Memory B cell (primary cell): Measurements from ENCODE around the gene TCERG1L.
A peak's percentile ranks its signal among the peaks of the same experiment; 100 is the strongest.

Experiments used
- ATAC-seq: fragments of 150-1000 bp; cut with Tn5 transposase; 2 replicates; pipeline ENCODE4 v1.10.0; 2021; ENCODE audit warnings: low read depth, mild to moderate bottlenecking, moderate library complexity
- DNase-seq, 2 donors: peaks; one replicate each; pipeline ENCODE4 v3.0.0; 2022; ENCODE audit warnings: low spot score in 2 of 2
- H3K27ac Mint-ChIP-seq: one replicate; pipeline ENCODE4 v1.8.0; 2022; ENCODE audit warnings: mild to moderate bottlenecking, moderate library complexity, mixed read lengths
- H3K27me3 Mint-ChIP-seq: one replicate; pipeline ENCODE4 v1.8.0; 2022; ENCODE audit warnings: mixed read lengths
- H3K36me3 Mint-ChIP-seq: one replicate; pipeline ENCODE4 v1.8.0; 2022; ENCODE audit warnings: mild to moderate bottlenecking, mixed read lengths
- H3K4me1 Mint-ChIP-seq: one replicate; pipeline ENCODE4 v1.8.0; 2022; ENCODE audit warnings: mixed read lengths
- H3K4me3 Mint-ChIP-seq: one replicate; pipeline ENCODE4 v1.8.0; 2022; ENCODE audit warnings: mild to moderate bottlenecking, moderate library complexity, mixed read lengths
- H3K9me3 Mint-ChIP-seq: one replicate; pipeline ENCODE4 v1.8.0; 2022; ENCODE audit warnings: mixed read lengths

Gene TCERG1L, protein sequence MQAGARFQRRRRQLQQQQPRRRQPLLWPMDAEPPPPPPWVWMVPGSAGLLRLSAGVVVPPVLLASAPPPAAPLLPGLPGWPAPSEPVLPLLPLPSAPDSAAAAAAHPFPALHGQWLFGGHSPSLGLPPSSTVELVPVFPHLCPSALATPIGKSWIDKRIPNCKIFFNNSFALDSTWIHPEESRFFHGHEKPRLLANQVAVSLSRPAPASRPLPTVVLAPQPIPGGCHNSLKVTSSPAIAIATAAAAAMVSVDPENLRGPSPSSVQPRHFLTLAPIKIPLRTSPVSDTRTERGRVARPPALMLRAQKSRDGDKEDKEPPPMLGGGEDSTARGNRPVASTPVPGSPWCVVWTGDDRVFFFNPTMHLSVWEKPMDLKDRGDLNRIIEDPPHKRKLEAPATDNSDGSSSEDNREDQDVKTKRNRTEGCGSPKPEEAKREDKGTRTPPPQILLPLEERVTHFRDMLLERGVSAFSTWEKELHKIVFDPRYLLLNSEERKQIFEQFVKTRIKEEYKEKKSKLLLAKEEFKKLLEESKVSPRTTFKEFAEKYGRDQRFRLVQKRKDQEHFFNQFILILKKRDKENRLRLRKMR

DNA sequence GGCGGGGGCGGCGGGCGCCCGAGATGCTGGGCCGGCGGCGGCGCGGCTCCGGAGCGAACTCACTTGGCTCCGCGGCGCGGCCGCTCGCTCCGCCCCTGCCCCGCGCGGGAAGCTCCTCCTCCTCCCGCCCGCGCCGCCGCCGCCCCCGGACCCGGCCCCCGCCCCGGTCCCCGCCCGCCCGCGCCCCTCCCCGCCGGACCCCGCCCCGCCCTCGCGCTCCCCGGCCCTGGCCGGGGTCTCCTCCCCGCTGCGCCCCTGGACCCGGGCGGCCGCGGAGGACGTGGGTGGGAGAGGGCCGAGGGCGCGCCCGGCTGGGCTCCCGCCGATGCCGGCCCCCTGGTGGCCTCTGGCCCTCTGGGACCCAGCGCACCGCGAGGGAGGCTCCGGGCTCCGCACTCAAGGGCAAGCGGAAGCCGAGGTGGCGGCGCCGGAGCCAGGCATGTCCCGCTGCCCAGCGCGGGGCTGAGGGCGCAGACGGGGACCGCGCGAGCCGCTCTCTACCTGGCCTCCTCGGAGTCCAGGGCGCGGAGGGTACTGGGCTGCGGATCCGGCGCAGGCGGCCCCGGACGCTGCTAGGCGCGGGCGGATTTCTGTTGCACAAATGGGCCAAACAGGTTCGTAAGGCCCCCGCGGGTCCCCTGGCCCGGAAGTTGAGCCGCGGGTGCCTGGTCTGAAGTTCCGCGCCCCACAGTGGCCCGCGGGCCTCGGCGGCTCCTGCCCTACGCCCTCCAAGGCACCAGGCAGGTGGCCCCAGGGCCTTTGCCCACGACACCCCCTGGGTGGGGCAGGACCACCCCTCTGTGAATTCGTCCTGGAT is at the start of gene TCERG1L:
TCERG1L (minus strand) TSS at position 61 of the 817 bp plus-strand sequence. CDS start 86 bp downstream, outside the sequence.
- Mint-ChIP-seq H3K4me1 (no peaks in the 10 kb centered on the region), H3K27ac (no peak within 1 kb of the TSS), H3K4me3 (peak within 1 kb of the TSS; percentile 27), H3K36me3 (no peaks in the 10 kb centered on the region), H3K9me3 (no peaks in the 10 kb centered on the region), H3K27me3 (peaks cover 25% of the 10 kb centered on the region)
- ATAC-seq (no peak), DNase-seq (no peak)

DNA sequence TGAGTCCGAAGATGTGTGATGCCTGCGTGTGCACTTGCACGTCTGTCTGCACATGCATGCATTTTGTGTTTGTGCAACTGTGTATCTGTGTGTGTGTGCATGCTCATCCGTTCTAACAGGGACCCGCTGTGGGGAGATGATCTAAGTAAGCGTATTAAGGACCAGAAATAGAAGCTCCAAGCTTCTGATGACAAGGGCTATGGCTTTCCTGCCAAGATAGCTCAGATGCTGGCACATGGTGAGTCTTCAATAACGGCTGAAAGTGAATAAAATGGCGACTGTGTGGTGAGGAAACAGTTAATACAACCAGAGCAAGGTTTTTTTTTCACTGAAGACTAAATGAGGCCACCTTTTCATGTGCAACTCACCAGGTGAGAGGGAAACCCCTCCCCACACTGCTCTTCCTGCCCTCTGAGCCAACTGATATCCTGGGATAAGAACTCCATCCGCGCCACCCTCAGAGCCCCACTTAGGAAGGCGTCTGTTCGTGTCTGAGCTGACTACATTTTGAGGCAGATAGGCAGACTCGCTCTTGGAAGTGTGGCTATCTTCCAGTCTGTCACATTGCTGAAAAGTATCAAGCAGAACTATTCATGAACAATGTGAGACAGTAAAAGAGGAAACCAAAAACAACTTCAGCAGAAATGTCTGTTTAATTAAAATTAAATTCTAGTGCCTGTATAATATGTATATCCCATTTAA is 47.4 kb upstream of the TCERG1L start:
- no peaks in the 10 kb centered on the region for H3K36me3 Mint-ChIP-seq
- H3K4me3 Mint-ChIP-seq: no peak overlapping the region
- DNase-seq (no peak), ATAC-seq (no peak)
- H3K9me3 Mint-ChIP-seq: peaks cover 7% of the 10 kb centered on the region
- H3K27ac Mint-ChIP-seq: no peak overlapping the region
- no peaks in the 10 kb centered on the region for H3K4me1 Mint-ChIP-seq
- H3K27me3 Mint-ChIP-seq: peaks cover 2% of the 10 kb centered on the region

DNA sequence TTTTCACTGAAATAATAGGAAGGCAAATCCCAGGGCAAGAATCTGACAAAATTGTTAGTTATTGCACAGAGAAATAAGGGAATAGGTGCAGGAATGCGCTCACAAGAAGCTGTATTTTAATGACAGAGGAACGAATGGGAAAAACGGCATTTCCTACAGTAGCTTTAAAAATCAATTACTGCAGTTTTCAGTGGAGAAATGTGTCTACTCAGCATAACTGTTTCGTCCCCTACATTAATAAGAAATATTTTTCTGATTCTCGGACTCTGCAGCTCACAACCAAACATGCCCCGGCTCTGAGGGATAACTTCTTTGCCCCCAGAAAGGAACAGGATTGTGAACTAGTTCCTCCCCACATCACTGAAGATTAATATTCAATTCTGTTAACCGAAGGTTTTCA is 44.9 kb upstream of the TCERG1L start:
- H3K9me3 Mint-ChIP-seq: peaks cover 5% of the 10 kb centered on the region
- no peak overlapping the region for H3K4me3 Mint-ChIP-seq
- DNase-seq: no peak
- H3K4me1 Mint-ChIP-seq: no peaks in the 10 kb centered on the region
- ATAC-seq: no peak
- no peaks in the 10 kb centered on the region for H3K36me3 Mint-ChIP-seq
- H3K27ac Mint-ChIP-seq: no peak overlapping the region
- peaks cover 2% of the 10 kb centered on the region for H3K27me3 Mint-ChIP-seq

DNA sequence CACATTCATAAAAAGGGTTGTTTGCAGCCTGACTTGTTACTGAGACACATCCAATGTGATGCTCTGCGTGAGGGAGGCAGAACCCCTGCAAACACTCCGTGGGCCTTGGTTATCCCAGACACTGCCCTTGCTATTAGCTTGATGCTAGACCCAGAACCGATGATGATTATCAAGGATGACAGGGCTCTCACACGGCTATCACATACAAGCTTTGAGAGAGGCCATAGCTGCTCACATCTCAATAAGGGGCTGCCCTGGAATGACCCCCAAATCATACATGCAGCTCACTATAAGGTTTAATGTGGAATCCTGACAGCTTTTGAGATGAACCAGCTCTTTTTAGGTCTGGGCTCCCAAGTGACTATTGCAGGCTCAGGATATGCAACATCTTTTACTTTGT is 44.4 kb upstream of the TCERG1L start:
- H3K4me1 Mint-ChIP-seq: no peaks in the 10 kb centered on the region
- H3K4me3 Mint-ChIP-seq: no peak overlapping the region
- peaks cover 2% of the 10 kb centered on the region for H3K27me3 Mint-ChIP-seq
- ATAC-seq: no peak
- no peak overlapping the region for H3K27ac Mint-ChIP-seq
- H3K9me3 Mint-ChIP-seq: peaks cover 5% of the 10 kb centered on the region
- no peak for DNase-seq
- H3K36me3 Mint-ChIP-seq: no peaks in the 10 kb centered on the region

DNA sequence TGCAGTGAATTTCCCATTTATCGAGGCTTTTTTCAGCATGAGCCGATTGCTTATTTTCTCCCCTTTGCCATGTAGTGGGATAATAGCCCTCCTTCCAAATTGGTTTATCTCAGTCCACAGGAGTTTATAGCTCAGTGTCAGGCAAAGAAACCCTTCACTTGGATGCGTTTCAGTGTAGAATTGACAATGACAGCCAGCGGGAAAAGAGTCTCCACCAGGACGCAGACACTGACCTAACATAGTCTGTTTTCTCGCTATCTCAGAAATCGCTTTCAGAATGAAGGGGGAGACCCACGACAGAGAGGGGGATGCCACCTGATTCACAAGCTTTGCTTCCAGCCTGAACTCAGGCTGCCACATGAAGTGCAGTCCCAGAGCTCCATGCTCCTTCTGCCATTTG is 43.5 kb upstream of the TCERG1L start:
- H3K27ac Mint-ChIP-seq: no peak overlapping the region
- no peak for ATAC-seq
- H3K9me3 Mint-ChIP-seq: peaks cover 4% of the 10 kb centered on the region
- DNase-seq: no peak
- peaks cover 2% of the 10 kb centered on the region for H3K27me3 Mint-ChIP-seq
- no peaks in the 10 kb centered on the region for H3K4me1 Mint-ChIP-seq
- H3K4me3 Mint-ChIP-seq: no peak overlapping the region
- no peaks in the 10 kb centered on the region for H3K36me3 Mint-ChIP-seq

DNA sequence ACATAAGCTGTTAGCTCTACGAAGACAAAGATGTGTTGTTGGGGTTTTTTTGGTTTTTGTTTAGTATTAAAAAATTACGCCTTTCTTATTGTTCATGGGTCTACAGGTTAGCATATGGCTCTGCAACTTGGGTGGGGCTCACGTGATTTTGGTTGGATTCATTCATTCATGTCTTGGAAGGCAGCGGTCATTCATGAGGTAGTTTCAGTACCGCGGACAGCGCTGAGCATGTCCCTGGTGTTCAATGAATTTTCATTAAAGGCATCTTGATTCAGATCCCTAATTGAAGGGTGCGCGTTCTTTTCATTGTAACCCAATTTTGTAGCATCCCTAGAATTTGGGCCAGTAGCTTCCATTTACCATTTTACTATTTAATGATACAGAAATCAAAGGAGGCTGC is 42.9 kb upstream of the TCERG1L start:
- Mint-ChIP-seq H3K4me1 (no peaks in the 10 kb centered on the region), H3K27me3 (peaks cover 2% of the 10 kb centered on the region), H3K36me3 (no peaks in the 10 kb centered on the region), H3K9me3 (peaks cover 6% of the 10 kb centered on the region), H3K27ac (no peak overlapping the region), H3K4me3 (no peak overlapping the region)
- ATAC-seq (no peak), DNase-seq (no peak)

DNA sequence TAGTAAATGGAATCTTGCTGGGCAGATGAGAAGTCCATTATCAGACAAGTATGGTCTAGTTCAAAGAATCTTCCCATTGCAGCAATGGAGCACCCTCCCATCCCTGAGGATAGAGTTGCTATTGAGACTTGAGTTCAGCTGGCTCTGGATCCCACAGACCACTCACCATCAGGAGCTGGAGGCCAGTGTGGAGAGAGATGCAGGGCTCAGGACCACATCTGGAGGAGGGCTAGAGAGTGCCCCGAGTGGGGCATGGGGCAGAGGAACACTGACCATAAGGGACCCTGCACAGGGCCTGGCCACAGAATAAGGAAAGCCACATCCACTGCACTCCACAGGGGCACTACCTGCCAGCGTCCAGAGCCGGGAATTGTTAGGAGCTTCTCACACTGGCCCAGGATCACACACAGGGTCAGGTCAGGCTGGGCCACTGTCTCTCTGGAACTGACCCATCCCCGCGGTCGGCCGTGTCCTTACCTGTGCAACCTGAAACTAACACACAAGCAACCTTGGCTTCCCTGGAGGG is 41.3 kb upstream of the TCERG1L start:
- DNase-seq: no peak
- no peak for ATAC-seq
- Mint-ChIP-seq H3K36me3 (no peaks in the 10 kb centered on the region), H3K9me3 (peaks cover 4% of the 10 kb centered on the region), H3K27me3 (peaks cover 2% of the 10 kb centered on the region), H3K27ac (no peak overlapping the region), H3K4me1 (no peaks in the 10 kb centered on the region), H3K4me3 (no peak overlapping the region)

DNA sequence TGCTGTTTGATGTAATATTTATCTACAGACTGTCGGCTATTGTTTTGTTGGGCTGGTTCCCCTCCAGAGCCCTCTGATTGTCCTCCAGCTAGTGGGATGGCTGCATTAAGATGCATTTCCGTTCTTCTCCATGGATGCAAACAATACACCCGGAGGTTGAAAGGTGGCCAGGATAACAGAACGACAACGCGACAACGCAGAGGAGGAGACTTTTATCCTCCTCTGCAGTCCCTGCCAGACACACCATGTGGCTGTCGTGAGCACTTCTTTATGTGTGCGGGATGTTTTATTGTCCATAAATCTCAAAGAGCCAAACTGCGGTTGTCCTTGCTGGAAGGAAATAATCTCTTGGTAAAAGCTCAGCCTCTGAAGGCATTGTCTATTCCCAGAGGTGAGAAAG is 39.1 kb upstream of the TCERG1L start:
- Mint-ChIP-seq H3K27ac (no peak overlapping the region), H3K27me3 (peaks cover 2% of the 10 kb centered on the region), H3K4me1 (peaks cover 3% of the 10 kb centered on the region), H3K4me3 (no peak overlapping the region), H3K9me3 (peaks cover 8% of the 10 kb centered on the region), H3K36me3 (no peaks in the 10 kb centered on the region)
- ATAC-seq: no peak
- DNase-seq: no peak

DNA sequence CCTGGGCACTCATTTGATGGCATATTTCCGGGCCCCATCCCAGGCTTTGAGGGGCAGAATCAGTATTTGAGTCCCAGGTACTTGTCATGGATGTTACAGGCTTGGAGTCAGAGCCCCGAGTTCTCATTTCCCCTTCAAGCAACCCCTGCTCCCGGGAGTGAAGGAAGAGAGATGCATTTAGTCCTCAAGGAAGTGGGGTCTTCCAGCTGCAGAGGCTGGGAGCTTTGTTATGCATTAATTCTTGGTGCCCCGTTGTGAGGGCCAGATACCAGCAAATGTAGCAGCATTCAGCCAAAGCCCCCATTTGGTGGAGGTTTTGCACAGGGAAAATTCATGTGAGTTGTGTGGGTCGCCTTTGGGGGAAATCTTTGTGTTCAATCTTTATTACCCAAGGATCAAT is 38.7 kb upstream of the TCERG1L start:
- Mint-ChIP-seq H3K9me3 (peaks cover 8% of the 10 kb centered on the region), H3K27ac (no peak overlapping the region), H3K36me3 (no peaks in the 10 kb centered on the region), H3K27me3 (peaks cover 3% of the 10 kb centered on the region), H3K4me1 (peaks cover 3% of the 10 kb centered on the region), H3K4me3 (no peak overlapping the region)
- ATAC-seq (no peak), DNase-seq (no peak)

DNA sequence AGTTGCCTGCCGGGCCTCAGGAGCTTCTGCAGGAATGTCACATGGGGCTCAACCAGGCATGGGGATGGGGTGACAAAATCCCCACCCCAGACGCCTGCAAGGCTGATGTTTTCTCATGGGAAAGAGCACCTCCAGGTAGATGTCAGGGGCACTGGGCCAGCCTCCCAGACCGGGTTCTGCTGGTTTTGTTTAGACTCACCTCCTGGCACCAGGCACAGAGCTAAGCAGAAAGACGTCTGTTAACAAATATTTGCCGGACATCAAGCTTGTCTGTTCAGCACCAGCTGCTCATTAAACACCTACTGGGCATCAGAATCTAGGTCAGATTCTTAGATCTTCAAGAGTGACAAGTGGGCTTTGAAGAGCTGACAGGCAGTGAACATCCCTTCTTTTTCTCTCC is 34.9 kb upstream of the TCERG1L start:
- Mint-ChIP-seq H3K27me3 (peaks cover 3% of the 10 kb centered on the region), H3K9me3 (peaks cover 7% of the 10 kb centered on the region), H3K4me3 (no peak overlapping the region), H3K4me1 (peaks cover 3% of the 10 kb centered on the region), H3K27ac (no peak overlapping the region), H3K36me3 (no peaks in the 10 kb centered on the region)
- ATAC-seq: no peak
- no peak for DNase-seq

DNA sequence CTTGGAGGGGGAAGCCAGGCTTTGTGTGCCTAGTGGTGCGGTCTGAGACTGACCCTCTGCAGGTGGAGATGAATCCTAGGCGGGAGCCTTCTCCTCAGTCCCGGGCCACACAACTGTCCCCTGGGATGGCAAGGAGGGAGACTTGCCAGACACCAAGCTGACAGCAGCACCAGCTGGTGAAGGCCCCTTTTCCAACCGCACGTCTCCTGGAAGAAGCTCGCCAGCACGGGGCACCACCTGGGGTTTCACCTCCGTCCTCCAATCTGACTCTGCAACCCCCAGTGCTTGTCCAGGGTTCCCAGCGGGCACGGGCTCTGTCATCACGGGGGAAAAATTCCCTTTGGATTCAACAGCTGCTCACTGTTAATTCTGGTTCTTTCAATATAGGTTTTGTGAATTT is 34.2 kb upstream of the TCERG1L start:
- Mint-ChIP-seq H3K27ac (no peak overlapping the region), H3K9me3 (peaks cover 7% of the 10 kb centered on the region), H3K4me3 (no peak overlapping the region), H3K36me3 (no peaks in the 10 kb centered on the region), H3K4me1 (peaks cover 3% of the 10 kb centered on the region), H3K27me3 (peaks cover 3% of the 10 kb centered on the region)
- DNase-seq: no peak
- no peak for ATAC-seq

DNA sequence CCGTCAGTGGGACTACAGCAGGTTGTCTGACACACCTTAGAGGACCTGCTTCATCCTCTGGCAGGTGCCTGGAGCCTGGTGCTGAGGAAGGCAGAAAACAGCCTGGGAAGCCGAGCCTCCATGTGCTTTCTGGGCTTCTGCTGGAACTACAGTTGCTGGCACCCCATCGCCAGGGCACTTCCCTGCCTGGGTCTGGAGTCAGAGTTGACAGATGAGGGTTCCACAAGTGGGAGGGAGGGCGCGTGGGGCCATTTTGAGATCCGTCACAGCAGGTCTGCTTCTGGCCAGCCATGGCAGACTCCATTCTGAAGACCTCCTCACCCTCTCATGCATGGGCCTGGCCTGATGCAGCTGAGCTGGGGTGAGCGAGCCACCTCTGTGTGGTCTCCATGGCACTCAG is 33.2 kb upstream of the TCERG1L start:
- H3K4me3 Mint-ChIP-seq: no peak overlapping the region
- H3K9me3 Mint-ChIP-seq: peaks cover 5% of the 10 kb centered on the region
- no peak overlapping the region for H3K27ac Mint-ChIP-seq
- peaks cover 3% of the 10 kb centered on the region for H3K4me1 Mint-ChIP-seq
- peaks cover 3% of the 10 kb centered on the region for H3K27me3 Mint-ChIP-seq
- no peak for DNase-seq
- ATAC-seq: no peak
- H3K36me3 Mint-ChIP-seq: no peaks in the 10 kb centered on the region

DNA sequence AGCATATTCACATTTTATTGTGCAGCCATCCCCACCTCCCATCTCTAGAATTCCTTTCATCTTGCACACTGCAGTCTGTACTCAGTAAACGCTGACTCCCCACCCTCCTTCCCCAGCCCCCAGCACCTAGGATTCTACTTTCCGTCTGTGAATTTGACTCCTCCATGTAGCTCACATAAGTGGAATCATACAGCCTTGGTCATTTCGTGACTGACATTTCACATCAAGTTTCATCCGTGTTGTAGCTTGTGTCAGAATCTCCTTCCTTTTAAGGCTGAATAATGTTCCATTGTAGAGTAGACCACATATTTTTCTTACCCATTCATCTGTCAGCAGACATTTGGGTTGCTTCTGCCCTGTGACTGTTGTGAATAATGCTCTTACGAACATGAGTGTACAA is 26.2 kb upstream of the TCERG1L start:
- H3K9me3 Mint-ChIP-seq: peaks cover 10% of the 10 kb centered on the region
- no peaks in the 10 kb centered on the region for H3K4me1 Mint-ChIP-seq
- no peak for ATAC-seq
- DNase-seq: no peak
- no peaks in the 10 kb centered on the region for H3K27me3 Mint-ChIP-seq
- no peak overlapping the region for H3K27ac Mint-ChIP-seq
- no peak overlapping the region for H3K4me3 Mint-ChIP-seq
- no peaks in the 10 kb centered on the region for H3K36me3 Mint-ChIP-seq

DNA sequence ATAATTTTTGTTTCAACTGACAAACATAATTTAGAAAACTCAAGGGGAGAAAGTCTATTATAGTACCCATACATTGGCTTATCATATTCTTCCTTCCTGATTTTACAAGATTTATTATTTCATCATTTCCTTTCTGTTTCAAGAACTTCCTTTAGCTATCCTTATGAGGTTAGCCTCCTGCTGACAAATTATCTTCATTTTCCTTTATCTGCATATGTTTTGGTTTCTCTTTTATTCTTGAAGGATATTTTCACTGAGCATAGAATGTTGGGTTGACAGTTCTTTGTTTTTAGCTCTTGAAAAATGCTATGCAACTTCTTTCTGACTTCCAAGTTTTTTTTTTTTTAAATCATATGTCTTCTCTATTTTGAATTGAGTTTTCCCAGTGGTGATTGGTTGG is 21.3 kb upstream of the TCERG1L start:
- Mint-ChIP-seq H3K27me3 (no peaks in the 10 kb centered on the region), H3K36me3 (no peaks in the 10 kb centered on the region), H3K4me3 (no peak overlapping the region), H3K27ac (no peak overlapping the region), H3K4me1 (no peaks in the 10 kb centered on the region), H3K9me3 (peaks cover 6% of the 10 kb centered on the region)
- DNase-seq: no peak
- no peak for ATAC-seq
